GM21737 (cell line): Measurements from ENCODE around the gene SLC19A3.
"Not testable (repeated sequence)": the region's sequence is repeated elsewhere in the genome, so short reads cannot be mapped to it uniquely, and the experiment has no call there.

Experiments used
- ATAC-seq: cut with Tn5 transposase; IDR thresholded peaks from one replicate; pipeline ENCODE4 v1.9.1; 2021; ENCODE audit warnings: mild to moderate bottlenecking, moderate library complexity; ENCODE audit not compliant: unreplicated experiment

SLC19A3 gene

DNA sequence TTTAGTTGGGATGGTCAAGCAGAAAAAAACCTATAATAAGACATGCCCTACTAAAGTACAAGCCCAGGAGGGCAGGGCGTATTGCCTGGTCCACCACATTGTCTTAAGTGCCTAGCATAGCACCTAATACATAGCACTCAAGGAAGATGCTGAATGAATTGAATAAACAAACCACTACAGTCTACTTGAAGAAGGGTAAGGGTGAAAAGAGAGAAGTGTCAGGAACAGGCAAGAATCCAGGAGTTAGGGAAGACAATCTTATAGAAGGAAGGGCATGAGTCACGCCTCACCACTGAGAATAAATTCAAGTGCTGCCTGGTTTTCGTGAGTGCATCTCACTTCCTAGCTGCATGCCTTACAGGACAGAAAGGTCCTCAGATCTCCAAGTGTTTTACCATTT, 13.9 kb downstream of the SLC19A3 start:
- no peak for ATAC-seq

DNA sequence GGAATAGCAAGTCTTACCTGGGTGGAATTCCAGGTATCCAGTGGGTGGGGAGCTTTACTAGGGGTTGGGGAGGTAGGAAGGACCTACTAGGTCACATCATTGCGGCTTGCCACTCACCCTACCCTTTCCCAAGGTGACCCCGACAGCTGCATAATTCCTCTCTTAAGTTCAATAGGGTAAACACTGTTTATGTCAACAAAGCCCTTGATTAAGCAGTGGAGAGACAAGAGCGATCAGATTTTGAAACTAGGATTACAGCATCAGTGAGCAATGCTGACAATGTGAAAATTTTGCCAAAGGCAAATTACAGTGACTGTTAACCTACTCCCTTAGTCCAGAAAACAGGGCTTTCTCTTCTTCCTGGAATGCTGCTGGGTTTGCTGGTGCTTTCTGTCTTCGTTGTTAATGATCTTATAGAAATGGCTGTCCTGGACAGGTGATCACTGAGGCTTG, 14.5 kb downstream of the SLC19A3 start:
- no peak for ATAC-seq

- ATAC-seq = no peak
These were observed 16.3 kb downstream of the SLC19A3 start for GRCh38 chr2:227701556-227701955.

- no peak for ATAC-seq
These were observed 20.7 kb downstream of the SLC19A3 start for GRCh38 chr2:227696990-227697679.

DNA sequence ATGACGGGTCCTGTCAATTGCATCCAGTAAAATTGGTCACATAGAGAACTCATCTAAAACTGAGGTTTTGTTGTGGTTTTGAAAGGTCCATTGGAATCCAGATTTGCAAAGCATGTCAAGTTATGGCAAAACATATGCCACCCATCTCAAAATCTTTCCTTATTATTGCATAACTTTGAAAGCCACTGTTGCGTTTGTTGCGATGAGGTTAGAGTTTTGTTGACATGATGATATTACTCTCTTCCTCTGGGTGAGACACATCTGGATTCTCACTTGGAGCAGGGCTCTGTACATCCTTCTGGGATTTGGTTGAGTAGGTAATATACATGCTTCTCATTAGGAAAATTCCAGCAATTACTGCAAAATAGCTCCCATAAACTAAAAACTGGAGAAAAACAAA, 30.6 kb downstream of the SLC19A3 start:
- no peak for ATAC-seq

DNA sequence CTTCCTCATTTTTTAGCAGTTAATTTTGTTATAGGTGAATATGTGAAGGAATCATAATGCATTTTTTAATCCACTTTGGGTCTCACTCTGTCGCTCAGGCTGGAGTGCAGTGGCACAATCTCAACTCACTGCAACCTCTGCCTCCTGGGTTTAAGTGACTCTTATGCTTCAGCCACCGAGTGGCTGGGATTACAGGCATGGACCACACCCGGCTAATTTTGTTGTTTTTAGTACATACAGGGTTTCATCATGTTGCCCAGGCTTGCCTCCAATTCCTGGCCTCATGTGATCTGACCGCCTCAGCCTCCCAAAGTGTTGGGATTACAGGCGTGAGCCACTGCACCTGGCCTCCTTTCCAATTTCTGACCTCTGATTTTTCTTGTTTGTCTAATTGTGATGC, 33.6 kb downstream of the SLC19A3 start:
- no peak for ATAC-seq

GRCh38 chr2:227677928-227678327, 39.9 kb downstream of the SLC19A3 start:
- no peak for ATAC-seq

- no peak for ATAC-seq
These were observed 43.3 kb downstream of the SLC19A3 start for GRCh38 chr2:227674485-227674884.

GRCh38 chr2:227673620-227674019, 44.2 kb downstream of the SLC19A3 start:
- not testable (repeated sequence) for ATAC-seq

GRCh38 chr2:227671170-227671905, 46.5 kb downstream of the SLC19A3 start:
- ATAC-seq = no peak

- not testable (repeated sequence) for ATAC-seq
These were observed 51.1 kb downstream of the SLC19A3 start, which contains the start of gene SCYGR5 for GRCh38 chr2:227666631-227667170. SCYGR5 (plus strand) TSS chr2:227666804; CDS start chr2:227666804, 0 bp downstream.

GRCh38 chr2:227665189-227665940, 52.5 kb downstream of the SLC19A3 start:
- ATAC-seq = no peak

DNA sequence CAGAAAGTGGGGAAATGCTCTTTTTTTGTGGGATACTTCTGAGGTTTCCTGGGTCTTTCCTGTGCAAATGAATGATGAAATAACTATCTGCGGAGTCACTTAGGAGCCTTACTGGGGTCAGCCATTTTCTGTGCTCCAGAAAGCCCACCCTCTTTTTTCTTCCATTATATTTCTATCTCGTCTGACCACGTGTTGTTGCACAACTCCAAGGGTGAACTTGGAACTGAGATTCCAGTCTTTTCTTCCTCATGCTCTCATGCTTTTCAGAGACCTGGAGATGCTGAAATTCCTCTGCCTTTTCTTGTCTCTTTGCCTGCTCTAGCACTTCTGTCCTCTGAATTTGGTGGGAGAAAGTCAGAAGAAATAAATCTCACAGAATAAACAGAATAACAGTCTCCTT, 56.0 kb downstream of the SLC19A3 start:
- no peak for ATAC-seq

- ATAC-seq = no peak
These were observed 56.7 kb downstream of the SLC19A3 start for GRCh38 chr2:227661025-227661649.

- no peak for ATAC-seq
These were observed 60.5 kb downstream of the SLC19A3 start for GRCh38 chr2:227657199-227657845.

DNA sequence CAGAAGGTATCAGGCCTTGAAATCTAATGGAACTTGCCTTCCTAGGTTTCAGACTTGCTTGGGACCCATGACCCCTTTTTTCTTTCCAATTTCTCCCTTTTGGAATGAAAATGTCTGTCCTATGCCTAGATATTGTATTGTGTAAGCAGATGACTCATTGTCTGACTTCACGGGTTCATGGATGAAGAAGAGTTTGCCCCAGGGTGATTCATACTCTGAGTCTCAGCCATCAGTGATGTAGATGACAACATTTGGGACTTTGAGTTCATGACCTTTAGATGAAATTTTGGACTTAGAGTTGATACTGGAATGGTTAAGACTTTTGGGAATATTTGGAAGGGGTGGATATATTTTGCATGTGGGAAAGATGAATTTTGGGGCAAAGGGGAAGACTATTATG, 62.4 kb downstream of the SLC19A3 start:
- ATAC-seq = no peak

- no peak for ATAC-seq
These were observed 63.4 kb downstream of the SLC19A3 start for GRCh38 chr2:227654426-227654825.

GRCh38 chr2:227653419-227653818, 64.4 kb downstream of the SLC19A3 start:
- no peak for ATAC-seq

- ATAC-seq = no peak
These were observed 73.8 kb downstream of the SLC19A3 start for GRCh38 chr2:227643990-227644551.

DNA sequence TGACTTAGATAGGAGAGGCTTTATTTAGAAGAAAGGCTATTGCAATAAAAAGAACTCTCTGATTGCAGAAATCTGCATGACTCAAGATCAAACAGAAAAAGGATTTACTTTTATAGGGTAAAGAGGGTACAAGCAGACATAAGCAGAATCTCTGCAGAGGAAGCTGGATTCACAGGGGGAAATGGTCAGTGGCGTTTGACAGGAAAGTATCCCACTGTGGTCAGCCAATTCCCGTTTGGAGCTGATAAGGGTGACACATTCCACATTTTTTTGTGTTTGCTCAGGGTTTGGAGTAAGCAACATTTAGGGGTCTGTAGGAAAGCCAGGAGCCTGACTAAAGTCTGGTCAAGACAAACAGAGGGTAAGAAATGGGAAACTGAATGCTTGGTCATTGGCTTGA, 75.2 kb downstream of the SLC19A3 start:
- no peak for ATAC-seq
